HepG2 (cell line): Measurements from ENCODE around the gene FANCD2. TPM values are rescaled to one million over a fixed set of nuclear protein-coding genes. Genes with fewer than 3 reads are reported as not detected.
A peak's percentile ranks its signal among the peaks of the same experiment; 100 is the strongest.

Experiments used
- CBX1 ChIP-seq: IDR thresholded peaks from one replicate; pipeline ENCODE4 v1.6.1; 2016; ENCODE audit warnings: antibody characterized with exemption, low read depth
- CEBPB ChIP-seq: IDR thresholded peaks from 2 replicates; pipeline ENCODE4 v1.6.1; 2011; ENCODE audit warnings: low read depth, low read length, improper control_type of control experiment, borderline replicate concordance
- FLYWCH1 ChIP-seq: sonication (generic); formaldehyde crosslinking; IDR thresholded peaks from 2 replicates; pipeline ENCODE4 v1.8.1; 2023; ENCODE audit warnings: mild to moderate bottlenecking, missing genetic modification reagents
- HCFC1 ChIP-seq: fragments of 150-350 bp; IDR thresholded peaks from 2 replicates; pipeline ENCODE4 v1.6.1; 2014; ENCODE audit warnings: low read depth, low read length
- HNRNPUL1 ChIP-seq: fragments of 200-400 bp; formaldehyde crosslinking; IDR thresholded peaks from 2 replicates; pipeline ENCODE4 v1.6.1; 2017; ENCODE audit warnings: low read depth, mild to moderate bottlenecking, low read length, moderate library complexity
- IRF2 ChIP-seq: IDR thresholded peaks from 2 replicates; pipeline ENCODE4 v1.6.1; 2018; ENCODE audit warnings: missing genetic modification reagents, missing compliant biosample characterization
- ISX ChIP-seq: sonication (generic); formaldehyde crosslinking; conservative IDR thresholded peaks from 2 replicates; pipeline ENCODE4 v1.5.0; 2020; ENCODE audit warnings: missing genetic modification reagents
- KDM3A ChIP-seq: IDR thresholded peaks from 2 replicates; pipeline ENCODE4 v1.6.1; 2018; ENCODE audit warnings: low read depth, missing compliant biosample characterization
- KLF12 ChIP-seq: sonication (generic); formaldehyde crosslinking; IDR thresholded peaks from 2 replicates; pipeline ENCODE4 v1.4.0; 2020; ENCODE audit warnings: missing genetic modification reagents, borderline replicate concordance
- NCOA5 ChIP-seq: sonication (generic); formaldehyde crosslinking; IDR thresholded peaks from 2 replicates; pipeline ENCODE4 v1.4.0; 2020; ENCODE audit warnings: missing genetic modification reagents
- NFATC3 ChIP-seq: sonication (generic); formaldehyde crosslinking; IDR thresholded peaks from 2 replicates; pipeline ENCODE4 v1.5.1; 2020; ENCODE audit warnings: mild to moderate bottlenecking, missing genetic modification reagents
- NFE2L2 ChIP-seq: fragments of 150-350 bp; IDR thresholded peaks from 2 replicates; pipeline ENCODE4 v1.6.1; 2014; ENCODE audit warnings: low read length
- PRMT3 ChIP-seq: sonication (generic); formaldehyde crosslinking; IDR thresholded peaks from 2 replicates; pipeline ENCODE4 v1.8.1; 2022; ENCODE audit warnings: low read depth, mild to moderate bottlenecking, moderate library complexity, missing genetic modification reagents, borderline replicate concordance
- RELA ChIP-seq: sonication (generic); formaldehyde crosslinking; IDR thresholded peaks from 2 replicates; pipeline ENCODE4 v1.4.0; 2020; ENCODE audit warnings: missing genetic modification reagents
- SCMH1 ChIP-seq: sonication (generic); formaldehyde crosslinking; IDR thresholded peaks from 2 replicates; pipeline ENCODE4 v1.9.0; 2021; ENCODE audit warnings: missing genetic modification reagents, mild to moderate bottlenecking, borderline replicate concordance
- SMARCE1 ChIP-seq: fragments of 450-650 bp; IDR thresholded peaks from 2 replicates; pipeline ENCODE4 v1.6.1; 2017; ENCODE audit warnings: borderline replicate concordance
- SRSF1 ChIP-seq: fragments of 200-400 bp; formaldehyde crosslinking; optimal IDR thresholded peaks from 2 replicates; pipeline ENCODE3; 2017; ENCODE audit warnings: mild to moderate bottlenecking, low read depth, low read length, moderate library complexity
- XBP1 ChIP-seq: sonication (generic); formaldehyde crosslinking; IDR thresholded peaks from 2 replicates; pipeline ENCODE4 v1.5.0; 2020; ENCODE audit warnings: missing genetic modification reagents
- ZNF101 ChIP-seq: sonication (generic); formaldehyde crosslinking; IDR thresholded peaks from 2 replicates; pipeline ENCODE4 v1.4.0; 2020; ENCODE audit warnings: mild to moderate bottlenecking, low read depth, missing genetic modification reagents, borderline replicate concordance
- ZNF263 ChIP-seq: sonication (generic); formaldehyde crosslinking; IDR thresholded peaks from 2 replicates; pipeline ENCODE4 v1.4.0; 2020; ENCODE audit warnings: missing genetic modification reagents
- ZNF274 ChIP-seq: sonication (generic); formaldehyde crosslinking; IDR thresholded peaks from 2 replicates; pipeline ENCODE4 v1.5.1; 2020; ENCODE audit warnings: mild to moderate bottlenecking, missing genetic modification reagents
- ZNF546 ChIP-seq: sonication (generic); formaldehyde crosslinking; conservative IDR thresholded peaks from 2 replicates; pipeline ENCODE4 v1.8.1; 2023; ENCODE audit warnings: mild to moderate bottlenecking, missing genetic modification reagents
- ZNF605 ChIP-seq: sonication (generic); formaldehyde crosslinking; IDR thresholded peaks from 2 replicates; pipeline ENCODE4 v1.8.0; 2022; ENCODE audit warnings: mild to moderate bottlenecking, missing genetic modification reagents
- polyA plus RNA-seq, 8 experiments: library from polyadenylated mRNA; depleted of rRNA in 3 of 8; stranded (reverse) in 7 of 8; unstranded in 1 of 8; fragments of >200 nt; fragmentation: Illumina TruSeq in 4 of 8; extraction: Trizol in 4 of 8; gene quantifications; 2 replicates each; pipeline versions ENCODE4 v1.2.1 to v1.2.3, GENCODE V29; 2011 to 2016; ENCODE audit warnings: low read depth in 4 of 8, missing spikeins in 1 of 8, mixed read lengths in 1 of 8; ENCODE audit not compliant: insufficient read depth in 1 of 8
- total RNA-seq, 5 experiments: library from RNA; depleted of rRNA; stranded (reverse); fragments of >200 nt; fragmentation: Illumina TruSeq; extraction: Trizol; gene quantifications; 2 replicates each; pipeline ENCODE4 v1.2.3, GENCODE V29; 2016; ENCODE audit warnings: low read depth in 1 of 5
- TF ChIP-seq, protein P1 (sequence below): sonication (generic); formaldehyde crosslinking; conservative IDR thresholded peaks from 2 replicates; pipeline ENCODE4 v1.4.0; 2020; ENCODE audit warnings: missing genetic modification reagents
- TF ChIP-seq, protein P2 (sequence below): sonication (generic); formaldehyde crosslinking; IDR thresholded peaks from 2 replicates; pipeline ENCODE4 v1.9.0; 2021; ENCODE audit warnings: missing genetic modification reagents, borderline replicate concordance
- TF ChIP-seq, protein P3 (sequence below): IDR thresholded peaks from 2 replicates; pipeline ENCODE4 v1.6.1; 2016; ENCODE audit warnings: mild to moderate bottlenecking
- TF ChIP-seq, protein P4 (sequence below): sonication (generic); formaldehyde crosslinking; conservative IDR thresholded peaks from 2 replicates; pipeline ENCODE4 v1.5.0; 2020; ENCODE audit warnings: missing genetic modification reagents

The FANCD2 gene
- total and polyA plus RNA-seq, 2 of the 13 experiments (the other 11 are each of a cell fraction or from before 2014, with no cell fraction given) = 10.1 to 42.0 TPM

DNA sequence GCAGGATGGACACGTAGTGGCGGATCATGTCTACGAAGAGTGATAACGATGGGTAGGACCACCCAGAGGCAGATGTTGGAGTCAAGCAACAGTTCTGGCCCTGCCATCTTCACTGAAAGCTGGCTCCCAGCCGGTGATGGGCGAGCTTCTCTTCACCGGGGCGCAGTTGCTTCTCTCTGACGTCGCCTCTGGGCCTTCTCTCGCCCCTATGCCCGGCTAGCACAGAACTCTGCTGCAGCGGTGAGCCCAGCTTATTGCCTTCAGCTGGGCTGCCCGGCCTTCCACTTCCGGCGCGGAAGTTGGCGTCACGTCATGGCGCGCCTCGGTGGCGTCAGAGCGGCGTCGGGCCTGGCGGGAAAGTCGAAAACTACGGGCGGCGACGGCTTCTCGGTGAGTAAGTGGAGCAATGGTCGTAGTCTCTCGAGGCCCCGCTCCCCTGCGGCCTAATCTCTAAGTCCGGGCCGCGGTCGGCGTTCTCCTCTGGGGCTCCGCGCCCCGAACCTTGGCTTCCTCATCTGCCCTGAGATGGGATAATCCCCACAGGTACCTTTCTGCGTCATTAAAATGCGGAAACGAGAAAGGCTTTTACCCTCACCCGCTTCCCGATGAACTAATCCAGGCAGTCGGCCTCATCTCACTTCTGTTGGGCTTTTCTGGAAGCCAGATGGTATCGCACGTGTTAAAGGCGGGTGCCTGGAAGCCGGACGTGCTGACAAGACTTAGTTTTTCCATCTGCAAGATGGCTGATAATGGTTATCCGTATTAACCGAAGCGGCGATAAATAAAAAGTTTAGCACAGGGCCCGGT is at the start of gene FANCD2 (continued):
- TF ChIP-seq, protein P1, sequence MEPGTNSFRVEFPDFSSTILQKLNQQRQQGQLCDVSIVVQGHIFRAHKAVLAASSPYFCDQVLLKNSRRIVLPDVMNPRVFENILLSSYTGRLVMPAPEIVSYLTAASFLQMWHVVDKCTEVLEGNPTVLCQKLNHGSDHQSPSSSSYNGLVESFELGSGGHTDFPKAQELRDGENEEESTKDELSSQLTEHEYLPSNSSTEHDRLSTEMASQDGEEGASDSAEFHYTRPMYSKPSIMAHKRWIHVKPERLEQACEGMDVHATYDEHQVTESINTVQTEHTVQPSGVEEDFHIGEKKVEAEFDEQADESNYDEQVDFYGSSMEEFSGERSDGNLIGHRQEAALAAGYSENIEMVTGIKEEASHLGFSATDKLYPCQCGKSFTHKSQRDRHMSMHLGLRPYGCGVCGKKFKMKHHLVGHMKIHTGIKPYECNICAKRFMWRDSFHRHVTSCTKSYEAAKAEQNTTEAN (CRISPR knock-in tag) = no peak
- no peak for TF ChIP-seq XBP1 (CRISPR knock-in tag)
- TF ChIP-seq, protein P2, sequence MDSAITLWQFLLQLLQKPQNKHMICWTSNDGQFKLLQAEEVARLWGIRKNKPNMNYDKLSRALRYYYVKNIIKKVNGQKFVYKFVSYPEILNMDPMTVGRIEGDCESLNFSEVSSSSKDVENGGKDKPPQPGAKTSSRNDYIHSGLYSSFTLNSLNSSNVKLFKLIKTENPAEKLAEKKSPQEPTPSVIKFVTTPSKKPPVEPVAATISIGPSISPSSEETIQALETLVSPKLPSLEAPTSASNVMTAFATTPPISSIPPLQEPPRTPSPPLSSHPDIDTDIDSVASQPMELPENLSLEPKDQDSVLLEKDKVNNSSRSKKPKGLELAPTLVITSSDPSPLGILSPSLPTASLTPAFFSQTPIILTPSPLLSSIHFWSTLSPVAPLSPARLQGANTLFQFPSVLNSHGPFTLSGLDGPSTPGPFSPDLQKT = peak; percentile 94
- TF ChIP-seq SRSF1 = no peak
- TF ChIP-seq NFE2L2 = no peak
- peak; percentile 69; the same call in 1 of the 2 replicates for TF ChIP-seq ZNF546 (CRISPR knock-in tag)
- peak; percentile 81; the same call in 1 of the 2 replicates for TF ChIP-seq FLYWCH1 (CRISPR knock-in tag)
- TF ChIP-seq, protein P3, sequence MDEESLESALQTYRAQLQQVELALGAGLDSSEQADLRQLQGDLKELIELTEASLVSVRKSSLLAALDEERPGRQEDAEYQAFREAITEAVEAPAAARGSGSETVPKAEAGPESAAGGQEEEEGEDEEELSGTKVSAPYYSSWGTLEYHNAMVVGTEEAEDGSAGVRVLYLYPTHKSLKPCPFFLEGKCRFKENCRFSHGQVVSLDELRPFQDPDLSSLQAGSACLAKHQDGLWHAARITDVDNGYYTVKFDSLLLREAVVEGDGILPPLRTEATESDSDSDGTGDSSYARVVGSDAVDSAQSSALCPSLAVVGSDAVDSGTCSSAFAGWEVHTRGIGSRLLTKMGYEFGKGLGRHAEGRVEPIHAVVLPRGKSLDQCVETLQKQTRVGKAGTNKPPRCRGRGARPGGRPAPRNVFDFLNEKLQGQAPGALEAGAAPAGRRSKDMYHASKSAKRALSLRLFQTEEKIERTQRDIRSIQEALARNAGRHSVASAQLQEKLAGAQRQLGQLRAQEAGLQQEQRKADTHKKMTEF (CRISPR knock-in tag) = peak; percentile 92
- TF ChIP-seq, protein P4, sequence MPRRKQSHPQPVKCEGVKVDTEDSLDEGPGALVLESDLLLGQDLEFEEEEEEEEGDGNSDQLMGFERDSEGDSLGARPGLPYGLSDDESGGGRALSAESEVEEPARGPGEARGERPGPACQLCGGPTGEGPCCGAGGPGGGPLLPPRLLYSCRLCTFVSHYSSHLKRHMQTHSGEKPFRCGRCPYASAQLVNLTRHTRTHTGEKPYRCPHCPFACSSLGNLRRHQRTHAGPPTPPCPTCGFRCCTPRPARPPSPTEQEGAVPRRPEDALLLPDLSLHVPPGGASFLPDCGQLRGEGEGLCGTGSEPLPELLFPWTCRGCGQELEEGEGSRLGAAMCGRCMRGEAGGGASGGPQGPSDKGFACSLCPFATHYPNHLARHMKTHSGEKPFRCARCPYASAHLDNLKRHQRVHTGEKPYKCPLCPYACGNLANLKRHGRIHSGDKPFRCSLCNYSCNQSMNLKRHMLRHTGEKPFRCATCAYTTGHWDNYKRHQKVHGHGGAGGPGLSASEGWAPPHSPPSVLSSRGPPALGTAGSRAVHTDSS (CRISPR knock-in tag) = 0 out of 2 replicates have a peak, but pooled peaks have one; percentile 85
- peak; percentile 59; the same call in 1 of the 2 replicates for TF ChIP-seq KDM3A (CRISPR knock-in tag)
- TF ChIP-seq CBX1 = peak; percentile 79
- TF ChIP-seq ZNF605 (CRISPR knock-in tag) = peak; percentile 96
- TF ChIP-seq NCOA5 (CRISPR knock-in tag) = no peak
- no peak for TF ChIP-seq KLF12 (CRISPR knock-in tag)
- TF ChIP-seq ZNF263 (CRISPR knock-in tag) = no peak
- peak; percentile 93 for TF ChIP-seq IRF2 (CRISPR knock-in tag)
- peak; percentile 85; the same call in 1 of the 2 replicates for TF ChIP-seq ZNF274
- TF ChIP-seq PRMT3 = peak; percentile 42; the same call in 1 of the 2 replicates
- no peak for TF ChIP-seq SMARCE1
- TF ChIP-seq NFATC3 (CRISPR knock-in tag) = 0 out of 2 replicates have a peak, but pooled peaks have one; percentile 7
- TF ChIP-seq SCMH1 (CRISPR knock-in tag) = no peak
- peak; percentile 81 for TF ChIP-seq HCFC1
- TF ChIP-seq CEBPB = no peak
- TF ChIP-seq ISX = no peak
- no peak for TF ChIP-seq ZNF101
- no peak for TF ChIP-seq HNRNPUL1
- no peak for TF ChIP-seq RELA (CRISPR knock-in tag)
